A673 (cell line): ENCODE measurements around the gene CAP1. TPM values are rescaled to one million over a fixed set of nuclear protein-coding genes. Genes with fewer than 3 reads are reported as not detected.
"Not testable (repeated sequence)": the region's sequence is repeated elsewhere in the genome, so short reads cannot be mapped to it uniquely, and the experiment has no call there.

ENCODE experiments used
- BruUV-seq: library from RNA; stranded (reverse); fragments of 400-500 nt; replicated peaks from 2 replicates; lab custom pipeline; 2021; lab: Mats Ljungman, UMichigan
- CTCF ChIA-PET: fragments of 300-600 bp; sonication (Branson Sonifier 250); formaldehyde crosslinking; loops from one replicate; lab custom pipeline; 2022; ENCODE audit warnings: antibody characterized with exemption; lab: Charles Lee
- POLR2A ChIA-PET: fragments of 300-600 bp; sonication (Branson Sonifier 250); formaldehyde crosslinking; loops from one replicate; lab custom pipeline; 2022; ENCODE audit warnings: antibody characterized with exemption; ENCODE audit not compliant: low non-redundant PET; lab: Charles Lee
- DNase-seq: peaks from one replicate; pipeline ENCODE4 v3.0.0-alpha.2; 2015; ENCODE audit warnings: low spot score
- H3K27ac ChIP-seq: fragments of 200-600 bp; sonication (generic); 2 replicates; pipeline ENCODE4 v1.5.1; 2016; ENCODE audit warnings: mixed run types, low read depth, mild to moderate bottlenecking, mixed read lengths, antibody characterized with exemption, low read length; ENCODE audit not compliant: poor library complexity, severe bottlenecking
- H3K27me3 ChIP-seq: fragments of 200-600 bp; sonication (generic); replicated peaks from 2 replicates; pipeline ENCODE4 v1.6.1; 2017; ENCODE audit warnings: mixed run types, low read depth, mild to moderate bottlenecking, mixed read lengths, antibody characterized with exemption, low read length; ENCODE audit not compliant: insufficient read depth, poor library complexity
- H3K36me3 ChIP-seq: fragments of 200-600 bp; sonication (generic); 2 replicates; pipeline ENCODE4 v1.6.1; 2016; ENCODE audit warnings: mixed run types, mild to moderate bottlenecking, mixed read lengths, antibody characterized with exemption, low read length; ENCODE audit not compliant: insufficient read depth, poor library complexity, severe bottlenecking
- H3K4me1 ChIP-seq: fragments of 200-600 bp; sonication (generic); 2 replicates; pipeline ENCODE4 v1.6.1; 2017; ENCODE audit warnings: mixed run types, mild to moderate bottlenecking, mixed read lengths, antibody characterized with exemption, low read length; ENCODE audit not compliant: insufficient read depth, poor library complexity, severe bottlenecking
- H3K4me3 ChIP-seq: fragments of 200-600 bp; sonication (generic); 2 replicates; pipeline ENCODE4 v1.5.1; 2016; ENCODE audit warnings: low read depth, mixed run types, mild to moderate bottlenecking, mixed read lengths, low read length; ENCODE audit not compliant: poor library complexity, severe bottlenecking
- H3K9me3 ChIP-seq: fragments of 200-600 bp; sonication (generic); 2 replicates; pipeline ENCODE4 v1.6.1; 2016; ENCODE audit warnings: mixed run types, low read depth, mild to moderate bottlenecking, mixed read lengths, antibody characterized with exemption, low read length; ENCODE audit not compliant: poor library complexity, severe bottlenecking
- CTCF ChIP-seq: fragments of 300-800, 200-600 bp; sonication (generic); conservative IDR thresholded peaks from 2 replicates; pipeline ENCODE4 v1.5.1; 2017; ENCODE audit warnings: low read depth, mild to moderate bottlenecking, antibody characterized with exemption, low read length, moderate library complexity, mixed read lengths
- EZH2 ChIP-seq: fragments of 200-600 bp; sonication (generic); IDR thresholded peaks from 2 replicates; pipeline ENCODE4 v1.6.1; 2017; ENCODE audit warnings: borderline replicate concordance, low read depth, mild to moderate bottlenecking, mixed read lengths, antibody characterized with exemption, low read length; ENCODE audit not compliant: poor library complexity, severe bottlenecking
- intact Hi-C: fragments of 100-400 bp; cut with micrococcal nuclease; formaldehyde crosslinking; loops from one replicate; pipeline ENCODE4 v1.10.0; 2022; ENCODE audit not compliant: unreplicated experiment
- total RNA-seq: library from RNA; stranded (reverse); gene quantifications from 2 replicates; pipeline ENCODE4 v1.2.3, GENCODE V29; 2021

The CAP1 gene
- total RNA-seq, 1 experiment from 2014 or later: 285 TPM

GRCh38 chr1:40003156-40004093 lies 37.1 kb upstream of the CAP1 start:
- Histone ChIP-seq H3K27me3 (no peaks in the 10 kb centered on the region), H3K9me3 (no peaks in the 10 kb centered on the region), H3K27ac (no peak overlapping the region), H3K4me3 (no peak overlapping the region), H3K4me1 (no peaks in the 10 kb centered on the region), H3K36me3 (no peaks in the 10 kb centered on the region)
- POLR2A ChIA-PET: interaction anchor here (0.7 kb wide), 1 partner anchor 14 kb away, joined by 3 read pairs; no protein-coding TSS in a partner anchor
- TF ChIP-seq CTCF (no peak), EZH2 (no peak)
- no TSS peak for BruUV-seq
- CTCF ChIA-PET: no interaction called here
- intact Hi-C loops: no loop called here
- no peak for DNase-seq

- Histone ChIP-seq H3K4me3 (no peak overlapping the region), H3K36me3 (no peaks in the 10 kb centered on the region), H3K27me3 (no peaks in the 10 kb centered on the region), H3K9me3 (no peaks in the 10 kb centered on the region), H3K27ac (no peak overlapping the region), H3K4me1 (no peaks in the 10 kb centered on the region)
- CTCF ChIA-PET: no interaction called here
- POLR2A ChIA-PET: no interaction called here
- no TSS peak for BruUV-seq
- no peak for DNase-seq
- intact Hi-C loops: no loop called here
- TF ChIP-seq CTCF (no peak), EZH2 (no peak)
Observed at GRCh38 chr1:40004857-40005256, 35.7 kb upstream of the CAP1 start.

GRCh38 chr1:40007481-40008034 lies 33.0 kb upstream of the CAP1 start:
- H3K36me3 ChIP-seq, POLR2A ChIA-PET, H3K27me3 ChIP-seq, CTCF ChIA-PET, H3K4me1 ChIP-seq, H3K9me3 ChIP-seq, DNase-seq, intact Hi-C loops, BruUV-seq, H3K27ac ChIP-seq, H3K4me3 ChIP-seq: not testable (repeated sequence)
